ENCODE results near the gene TTC19.
"Not testable (repeated sequence)": the region's sequence is repeated elsewhere in the genome, so short reads cannot be mapped to it uniquely, and the experiment has no call there.

Gene TTC19

GRCh38 chr17:15973834-15974233 lies 25.8 kb upstream of the TTC19 start:
- DNase-seq = no peak

GRCh38 chr17:15977894-15978293 lies 21.7 kb upstream of the TTC19 start:
- no peak for DNase-seq

GRCh38 chr17:15978606-15979005 lies 21.0 kb upstream of the TTC19 start:
- no peak for DNase-seq

- not testable (repeated sequence) for DNase-seq
These were observed 20.6 kb upstream of the TTC19 start for GRCh38 chr17:15979013-15979412.

GRCh38 chr17:15981208-15981607 lies 18.4 kb upstream of the TTC19 start:
- peak; percentile 56 for DNase-seq

GRCh38 chr17:15981646-15982580 lies 17.7 kb upstream of the TTC19 start:
- peak; percentile 71 for DNase-seq

- no peak for DNase-seq
These were observed 3.3 kb upstream of the TTC19 start for GRCh38 chr17:15996322-15996721.

GRCh38 chr17:15998031-15998562 lies 1.5 kb upstream of the TTC19 start:
- DNase-seq = no peak

- peak; percentile 52 for DNase-seq
These were observed 577 bp downstream of the TTC19 start for GRCh38 chr17:15999974-16000827.

GRCh38 chr17:16001226-16001897 lies 1.7 kb downstream of the TTC19 start:
- peak; percentile 27 for DNase-seq

GRCh38 chr17:16002708-16003260 lies 3.2 kb downstream of the TTC19 start:
- no peak for DNase-seq

GRCh38 chr17:16003841-16004240 lies 4.2 kb downstream of the TTC19 start:
- DNase-seq = no peak

GRCh38 chr17:16005636-16006035 lies 6.0 kb downstream of the TTC19 start:
- DNase-seq = no peak

- DNase-seq = no peak
These were observed 7.8 kb downstream of the TTC19 start for GRCh38 chr17:16007439-16007838.

GRCh38 chr17:16013943-16014407 lies 14.4 kb downstream of the TTC19 start:
- no peak for DNase-seq

- DNase-seq = no peak
These were observed 19.7 kb downstream of the TTC19 start for GRCh38 chr17:16019347-16019746.

- no peak for DNase-seq
These were observed 24.3 kb downstream of the TTC19 start for GRCh38 chr17:16023881-16024280.

GRCh38 chr17:16025202-16025601 lies 25.6 kb downstream of the TTC19 start:
- DNase-seq = no peak

- DNase-seq = no peak
These were observed 27.3 kb downstream of the TTC19 start for GRCh38 chr17:16026895-16027294.

- DNase-seq = peak; percentile 65
These were observed 28.3 kb downstream of the TTC19 start for GRCh38 chr17:16027708-16028584.

- no peak for DNase-seq
These were observed 34.2 kb downstream of the TTC19 start for GRCh38 chr17:16033729-16034349.
